Activated CD4-positive, alpha-beta T cell treated with anti-CD3 and anti-CD28 coated beads for 36 hours (primary cell): ENCODE results near the gene EPB41. TPM values are rescaled to one million over a fixed set of nuclear protein-coding genes. Genes with fewer than 3 reads are reported as not detected.

ENCODE experiments used
- ATAC-seq: fragments of 200-7000 bp; cut with Tn5 transposase; one replicate; pipeline ENCODE4 v1.10.0; 2021; ENCODE audit warnings: mild to moderate bottlenecking, moderate library complexity
- CTCF ChIA-PET: fragments of 350-600 bp; sonication (Branson Sonifier 250); formaldehyde crosslinking; loops from one replicate; lab custom pipeline; 2021; ENCODE audit warnings: antibody characterized with exemption; lab: Charles Lee
- POLR2A ChIA-PET: fragments of 350-600 bp; sonication (Branson Sonifier 250); formaldehyde crosslinking; loops from one replicate; lab custom pipeline; 2021; ENCODE audit warnings: antibody characterized with exemption, inconsistent platforms; lab: Charles Lee
- DNase-seq: peaks from one replicate; pipeline ENCODE4 v3.0.0-alpha.2; 2020
- H3K27ac Mint-ChIP-seq: one replicate; pipeline ENCODE4 v1.8.0; 2021; ENCODE audit warnings: mixed read lengths
- H3K27me3 Mint-ChIP-seq: one replicate; pipeline ENCODE4 v1.8.0; 2021; ENCODE audit warnings: mixed read lengths
- H3K36me3 Mint-ChIP-seq: one replicate; pipeline ENCODE4 v1.8.0; 2021; ENCODE audit warnings: low read depth, mixed read lengths
- H3K4me1 Mint-ChIP-seq: one replicate; pipeline ENCODE4 v1.8.0; 2021; ENCODE audit warnings: mixed read lengths
- H3K4me3 Mint-ChIP-seq: one replicate; pipeline ENCODE4 v1.8.0; 2021; ENCODE audit warnings: mild to moderate bottlenecking, moderate library complexity, mixed read lengths
- H3K9me3 Mint-ChIP-seq: one replicate; pipeline ENCODE4 v1.8.0; 2021; ENCODE audit warnings: low read depth, mixed read lengths
- intact Hi-C, 2 experiments: fragments of 100-400 bp; cut with DNase I in 1 of 2; cut with micrococcal nuclease in 1 of 2; formaldehyde crosslinking; loops; one replicate each; pipeline versions ENCODE4 v1.14.2 to v1.15.1; 2022 to 2024; cut with DNase I, micrococcal nuclease
- total RNA-seq, 2 experiments: library from RNA; stranded (reverse); gene quantifications; one replicate each; pipeline ENCODE4 v1.2.3, GENCODE V29; 2021

The EPB41 gene
- total RNA-seq, 2 experiments from 2014 or later, result 75.5 to 130 TPM

GRCh38 chr1:28926629-28927265 is 12.4 kb downstream of the EPB41 start:
- Mint-ChIP-seq H3K4me3 (peak overlapping the region; percentile 53), H3K27ac (peak overlapping the region; percentile 94), H3K36me3 (peaks cover 2% of the 10 kb centered on the region), H3K27me3 (no peaks in the 10 kb centered on the region), H3K9me3 (no peaks in the 10 kb centered on the region), H3K4me1 (peaks cover 56% of the 10 kb centered on the region)
- CTCF ChIA-PET, result interaction anchor here (0.8 to 2.5 kb wide), 4 partner anchors 9 to 107 kb away, joined by 3 to 7 read pairs (median 4); partner anchors contain the start of gene EPB41
- DNase-seq (peak; percentile 24), ATAC-seq (peak; percentile 89)
- intact Hi-C loops, result loop anchor here (1.0 to 5.0 kb wide), 5 partner anchors 11 to 256 kb away; partner anchors contain the start of gene SRSF4 (in 1 of the 2)
- POLR2A ChIA-PET, result interaction anchor here (0.6 to 2.1 kb wide), 4 partner anchors 9 to 13 kb away, joined by 3 to 8 read pairs (median 3); no protein-coding TSS in a partner anchor

- peak overlapping the region; percentile 53 for H3K4me3 Mint-ChIP-seq
- H3K4me1 Mint-ChIP-seq, result peaks cover 61% of the 10 kb centered on the region
- H3K27ac Mint-ChIP-seq, result peak overlapping the region; percentile 94
- CTCF ChIA-PET, result interaction anchor here (0.7 to 2.5 kb wide), 5 partner anchors 9 to 107 kb away, joined by 3 to 7 read pairs (median 3); partner anchors contain the start of gene EPB41
- no peak for DNase-seq
- peaks cover 2% of the 10 kb centered on the region for H3K36me3 Mint-ChIP-seq
- no peak for ATAC-seq
- intact Hi-C loops, result loop anchor here (1.0 to 5.0 kb wide), 5 partner anchors 12 to 255 kb away; partner anchors contain the start of gene SRSF4 (in 1 of the 2)
- POLR2A ChIA-PET, result interaction anchor here (0.6 to 2.1 kb wide), 2 partner anchors 9 to 10 kb away, joined by 3 to 8 read pairs; no protein-coding TSS in a partner anchor
- H3K9me3 Mint-ChIP-seq, result no peaks in the 10 kb centered on the region
- no peaks in the 10 kb centered on the region for H3K27me3 Mint-ChIP-seq
These were observed 12.9 kb downstream of the EPB41 start for GRCh38 chr1:28927266-28927647.

DNA sequence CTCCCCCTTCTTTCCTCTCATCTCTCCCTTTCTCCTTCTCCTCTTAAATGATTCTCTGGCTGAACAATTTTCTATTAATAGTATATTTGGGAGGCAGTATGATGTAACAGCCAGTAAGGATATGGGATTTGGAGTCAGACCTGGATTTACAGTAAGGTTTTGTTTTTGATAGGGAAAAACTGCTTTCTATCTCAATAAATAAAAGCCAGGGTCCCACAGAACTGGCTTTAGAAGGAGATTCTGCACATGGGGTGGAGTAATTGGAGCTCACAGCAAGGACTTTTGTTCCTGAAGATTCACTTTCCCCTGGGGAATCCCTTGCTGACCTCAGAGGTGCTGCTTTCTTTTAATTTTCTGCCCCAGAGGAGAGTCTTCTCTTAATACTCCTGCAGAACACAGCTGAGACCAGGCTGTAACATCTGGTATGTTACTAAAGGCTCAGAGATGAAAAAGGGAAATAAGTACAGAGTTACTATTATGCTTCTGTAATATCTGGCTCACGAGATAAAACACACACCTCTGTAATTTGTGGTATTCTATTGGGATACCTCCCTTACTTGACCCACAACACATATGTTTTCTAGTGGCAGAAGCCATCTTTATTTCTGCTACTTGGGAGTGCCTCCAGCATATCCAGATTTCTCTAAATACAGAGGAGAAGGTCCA is 13.4 kb downstream of the EPB41 start:
- Mint-ChIP-seq H3K27ac (peak overlapping the region; percentile 94), H3K36me3 (peaks cover 2% of the 10 kb centered on the region), H3K9me3 (no peaks in the 10 kb centered on the region), H3K4me3 (peak overlapping the region; percentile 53), H3K4me1 (peaks cover 64% of the 10 kb centered on the region), H3K27me3 (no peaks in the 10 kb centered on the region)
- ATAC-seq (peak; percentile 7), DNase-seq (no peak)
- ChIA-PET POLR2A (interaction anchor here (1.1 to 2.1 kb wide), 2 partner anchors 8 to 10 kb away, joined by 3 to 8 read pairs; no protein-coding TSS in a partner anchor), CTCF (interaction anchor here (0.6 to 2.5 kb wide), 3 partner anchors 10 to 1271 kb away, joined by 3 to 7 read pairs (median 3); no protein-coding TSS in a partner anchor)
- intact Hi-C loops, result loop anchor here (1.0 to 5.0 kb wide), 5 partner anchors 12 to 255 kb away; partner anchors contain the start of gene SRSF4 (in 1 of the 2)

DNA sequence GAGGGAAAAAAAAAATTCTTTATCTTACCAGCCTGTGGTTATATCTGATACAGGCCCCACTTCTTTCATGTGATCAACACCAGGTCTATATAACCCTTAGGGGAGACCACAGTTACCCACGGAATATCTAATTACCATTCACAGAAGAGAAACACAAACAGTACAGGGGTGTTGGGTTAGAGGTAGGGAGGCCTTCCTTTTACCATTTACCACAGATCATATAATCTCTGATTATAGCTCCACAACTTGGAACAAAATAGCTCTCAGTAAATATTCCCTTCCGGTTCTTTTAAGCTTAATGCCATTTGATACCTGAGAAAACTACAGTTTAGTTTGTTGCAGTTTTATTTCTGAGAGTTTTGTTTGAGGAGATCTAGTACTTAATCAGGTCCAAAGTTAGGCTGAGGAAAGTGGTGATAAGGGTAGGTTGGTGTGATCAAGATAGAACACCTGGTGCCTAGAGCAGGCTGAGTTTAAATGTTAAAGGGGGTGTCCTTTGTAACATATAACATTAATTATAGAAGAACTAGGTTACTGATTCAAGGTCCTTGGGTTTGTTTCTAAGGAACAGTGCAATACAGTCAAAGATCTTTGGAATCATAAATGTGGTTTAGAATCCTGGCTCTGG is 14.1 kb downstream of the EPB41 start:
- Mint-ChIP-seq H3K9me3 (no peaks in the 10 kb centered on the region), H3K4me1 (peaks cover 68% of the 10 kb centered on the region), H3K36me3 (peaks cover 2% of the 10 kb centered on the region), H3K27ac (peak overlapping the region; percentile 94), H3K27me3 (no peaks in the 10 kb centered on the region), H3K4me3 (peak overlapping the region; percentile 30)
- POLR2A ChIA-PET, result interaction anchor here (1.1 kb wide), 1 partner anchor 9 kb away, joined by 3 read pairs; no protein-coding TSS in a partner anchor
- CTCF ChIA-PET, result interaction anchor here (0.6 to 2.5 kb wide), 3 partner anchors 10 to 1271 kb away, joined by 3 to 7 read pairs (median 3); no protein-coding TSS in a partner anchor
- ATAC-seq (peak; percentile 13), DNase-seq (no peak)
- intact Hi-C loops, result loop anchor here in 1 of 2 experiments (5.0 kb wide), 2 partner anchors 41 to 254 kb away; partner anchors contain the start of gene SRSF4

GRCh38 chr1:28933277-28933676 is 18.9 kb downstream of the EPB41 start:
- DNase-seq (no peak), ATAC-seq (peak; percentile 84)
- ChIA-PET CTCF (interaction anchor here (0.9 to 1.6 kb wide), 4 partner anchors 14 to 49 kb away, joined by 3 to 4 read pairs (median 3); partner anchors contain the start of gene EPB41), POLR2A (interaction anchor here (1.0 kb wide), 2 partner anchors 16 to 427 kb away, joined by 3 to 7 read pairs; partner anchors contain the start of gene RCC1)
- H3K4me1 Mint-ChIP-seq, result peaks cover 71% of the 10 kb centered on the region
- peaks cover 3% of the 10 kb centered on the region for H3K9me3 Mint-ChIP-seq
- intact Hi-C loops, result loop anchor here in 1 of 2 experiments (2.0 kb wide), 1 partner anchor 18 kb away; the partner anchor contains the start of gene EPB41
- peak overlapping the region; percentile 56 for H3K27ac Mint-ChIP-seq
- H3K27me3 Mint-ChIP-seq, result no peaks in the 10 kb centered on the region
- H3K4me3 Mint-ChIP-seq, result no peak overlapping the region
- peaks cover 12% of the 10 kb centered on the region for H3K36me3 Mint-ChIP-seq

GRCh38 chr1:28933918-28934317 is 19.5 kb downstream of the EPB41 start:
- ATAC-seq (no peak), DNase-seq (no peak)
- peaks cover 3% of the 10 kb centered on the region for H3K9me3 Mint-ChIP-seq
- intact Hi-C loops, result loop anchor here in 1 of 2 experiments (2.0 kb wide), 1 partner anchor 19 kb away; the partner anchor contains the start of gene EPB41
- H3K4me3 Mint-ChIP-seq, result no peak overlapping the region
- peak overlapping the region; percentile 3 for H3K27ac Mint-ChIP-seq
- H3K4me1 Mint-ChIP-seq, result peaks cover 70% of the 10 kb centered on the region
- H3K27me3 Mint-ChIP-seq, result no peaks in the 10 kb centered on the region
- peaks cover 12% of the 10 kb centered on the region for H3K36me3 Mint-ChIP-seq
- POLR2A ChIA-PET, result interaction anchor here (1.0 kb wide), 1 partner anchor 16 kb away, joined by 7 read pairs; no protein-coding TSS in a partner anchor
- CTCF ChIA-PET, result no interaction called here

- ATAC-seq, result no peak
- Mint-ChIP-seq H3K27ac (peak overlapping the region; percentile 43), H3K4me1 (peaks cover 74% of the 10 kb centered on the region)
These were observed 20.3 kb downstream of the EPB41 start for GRCh38 chr1:28934676-28935075.

GRCh38 chr1:28935293-28935692 is 20.9 kb downstream of the EPB41 start:
- intact Hi-C loops, result no loop called here
- ChIA-PET POLR2A (interaction anchor here (0.6 to 1.1 kb wide), 4 partner anchors 9 to 51 kb away, joined by 3 to 6 read pairs (median 3); no protein-coding TSS in a partner anchor), CTCF (interaction anchor here (0.9 to 1.1 kb wide), 2 partner anchors 10 to 98 kb away, joined by 3 to 4 read pairs; no protein-coding TSS in a partner anchor)
- ATAC-seq (no peak), DNase-seq (no peak)
- Mint-ChIP-seq H3K27ac (peak overlapping the region; percentile 3), H3K36me3 (peaks cover 12% of the 10 kb centered on the region), H3K27me3 (no peaks in the 10 kb centered on the region), H3K4me3 (no peak overlapping the region), H3K4me1 (peaks cover 77% of the 10 kb centered on the region), H3K9me3 (peaks cover 3% of the 10 kb centered on the region)

More at GRCh38 chr1:28934676-28935075, 20.3 kb downstream of the EPB41 start:
- ChIA-PET POLR2A (interaction anchor here (0.6 to 1.1 kb wide), 2 partner anchors 21 to 50 kb away, joined by 3 to 6 read pairs; no protein-coding TSS in a partner anchor), CTCF (no interaction called here)
- H3K4me3 Mint-ChIP-seq, result no peak overlapping the region
- no peak for DNase-seq
- no peaks in the 10 kb centered on the region for H3K27me3 Mint-ChIP-seq
- intact Hi-C loops, result no loop called here
- peaks cover 13% of the 10 kb centered on the region for H3K36me3 Mint-ChIP-seq
- H3K9me3 Mint-ChIP-seq, result peaks cover 3% of the 10 kb centered on the region

DNA sequence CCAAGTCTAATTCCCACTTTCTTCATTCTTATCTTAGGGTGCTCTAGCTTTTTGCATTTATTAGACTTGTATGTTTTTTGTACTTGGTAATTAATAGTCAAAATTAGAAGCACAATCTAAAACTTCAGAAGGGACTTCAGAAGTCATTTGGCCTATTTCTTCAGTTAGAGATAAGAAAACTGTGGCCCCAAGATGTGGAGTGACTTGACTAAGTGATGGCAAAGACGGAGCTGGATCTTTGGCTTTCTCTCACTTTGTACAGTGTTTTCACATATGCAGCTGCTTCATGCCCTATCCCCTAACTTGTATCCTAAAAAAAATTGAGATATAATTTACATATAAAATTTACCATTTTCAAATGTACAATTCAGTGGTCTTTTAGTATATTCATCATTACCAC is 21.7 kb downstream of the EPB41 start:
- H3K4me1 Mint-ChIP-seq, result peaks cover 76% of the 10 kb centered on the region

GRCh38 chr1:28936528-28936927 is 22.2 kb downstream of the EPB41 start:
- ChIA-PET CTCF (interaction anchor here (1.1 kb wide), 1 partner anchor 9 kb away, joined by 4 read pairs; no protein-coding TSS in a partner anchor), POLR2A (interaction anchor here (0.6 kb wide), 1 partner anchor 10 kb away, joined by 3 read pairs; no protein-coding TSS in a partner anchor)
- Mint-ChIP-seq H3K27ac (no peak overlapping the region), H3K9me3 (peaks cover 3% of the 10 kb centered on the region), H3K4me1 (peaks cover 79% of the 10 kb centered on the region), H3K4me3 (no peak overlapping the region), H3K36me3 (peaks cover 11% of the 10 kb centered on the region), H3K27me3 (no peaks in the 10 kb centered on the region)
- ATAC-seq, result no peak
- intact Hi-C loops, result loop anchor here in 1 of 2 experiments (2.0 kb wide), 1 partner anchor 16 kb away; no protein-coding TSS in a partner anchor
- DNase-seq, result no peak

More for the DNA sequence above, 21.7 kb downstream of the EPB41 start:
- POLR2A ChIA-PET, result no interaction called here
- Mint-ChIP-seq H3K27me3 (no peaks in the 10 kb centered on the region), H3K36me3 (peaks cover 11% of the 10 kb centered on the region), H3K4me3 (no peak overlapping the region), H3K27ac (no peak overlapping the region), H3K9me3 (peaks cover 3% of the 10 kb centered on the region)
- CTCF ChIA-PET, result interaction anchor here (0.9 to 1.1 kb wide), 2 partner anchors 9 to 97 kb away, joined by 3 to 4 read pairs; no protein-coding TSS in a partner anchor
- ATAC-seq (no peak), DNase-seq (no peak)
- intact Hi-C loops, result loop anchor here in 1 of 2 experiments (2.0 kb wide), 1 partner anchor 17 kb away; no protein-coding TSS in a partner anchor
